NCI-H146 treated with DMSO at 0.1 percent for 48 hours (cell line): ENCODE data around the gene ZCRB1.
A peak's percentile ranks its signal among the peaks of the same experiment; 100 is the strongest.

Source experiments
- DNase-seq: peaks from one replicate; lab custom pipeline; 2025; ENCODE audit not compliant: unreplicated experiment; lab: John Stamatoyannopoulos, UW

ZCRB1 gene

DNA sequence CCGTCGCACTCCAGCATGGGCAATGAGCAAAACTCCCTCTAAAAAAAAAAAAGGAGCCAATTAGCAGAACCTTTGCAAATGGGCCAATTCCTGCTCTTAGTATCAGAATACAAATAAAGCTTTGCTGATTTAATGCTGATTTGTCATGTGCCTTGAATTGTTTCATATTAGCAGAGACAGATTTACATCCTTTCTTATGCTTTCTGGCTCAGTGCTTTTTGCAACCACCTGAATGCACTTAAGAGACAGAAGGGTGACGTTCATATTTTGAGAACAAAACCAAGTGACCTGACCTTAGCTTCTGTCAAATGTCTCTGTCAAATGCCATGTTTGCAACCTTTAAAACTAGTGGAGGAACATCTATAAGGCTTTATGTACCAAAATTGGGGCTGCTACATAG, 44.0 kb downstream of the ZCRB1 start:
- DNase-seq, result no peak

DNA sequence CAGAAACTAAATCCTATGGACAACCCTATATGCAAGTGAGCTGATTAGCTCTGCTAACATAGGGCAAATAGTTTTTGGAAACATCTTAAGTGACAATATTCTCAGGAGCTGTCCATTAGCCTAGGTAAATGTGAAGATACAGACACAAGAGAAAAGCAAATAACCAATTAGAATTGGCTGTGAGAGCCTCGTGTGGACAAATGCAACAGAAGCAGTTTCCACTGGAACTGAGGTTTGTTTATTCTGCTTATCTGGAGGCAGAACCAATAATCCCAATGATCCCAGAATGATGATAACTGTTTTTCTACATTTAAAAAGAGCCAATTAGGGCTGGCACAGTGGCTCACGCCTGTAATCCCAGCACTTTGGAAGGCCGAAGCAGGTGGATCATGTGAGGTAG, 44.6 kb downstream of the ZCRB1 start:
- DNase-seq, result peak; percentile 59

DNA sequence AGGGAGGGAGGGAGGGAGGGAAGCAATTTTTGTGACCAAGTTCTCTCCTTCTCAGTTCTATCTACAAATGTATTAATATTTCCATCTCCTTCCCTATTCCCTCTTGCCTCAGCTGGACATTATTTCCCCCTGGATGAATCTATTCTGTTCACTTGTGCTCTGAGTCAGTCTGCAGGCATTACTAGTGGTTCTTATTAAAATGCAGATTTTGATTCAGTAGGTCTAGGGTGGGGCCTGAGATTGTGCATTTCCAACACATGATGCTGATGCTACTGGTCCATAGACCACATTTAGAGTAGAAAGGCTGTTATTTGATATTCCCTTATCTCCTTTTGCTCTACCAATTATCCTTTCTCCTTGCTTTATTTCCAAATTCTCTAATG, 47.8 kb downstream of the ZCRB1 start:
- no peak for DNase-seq

DNA sequence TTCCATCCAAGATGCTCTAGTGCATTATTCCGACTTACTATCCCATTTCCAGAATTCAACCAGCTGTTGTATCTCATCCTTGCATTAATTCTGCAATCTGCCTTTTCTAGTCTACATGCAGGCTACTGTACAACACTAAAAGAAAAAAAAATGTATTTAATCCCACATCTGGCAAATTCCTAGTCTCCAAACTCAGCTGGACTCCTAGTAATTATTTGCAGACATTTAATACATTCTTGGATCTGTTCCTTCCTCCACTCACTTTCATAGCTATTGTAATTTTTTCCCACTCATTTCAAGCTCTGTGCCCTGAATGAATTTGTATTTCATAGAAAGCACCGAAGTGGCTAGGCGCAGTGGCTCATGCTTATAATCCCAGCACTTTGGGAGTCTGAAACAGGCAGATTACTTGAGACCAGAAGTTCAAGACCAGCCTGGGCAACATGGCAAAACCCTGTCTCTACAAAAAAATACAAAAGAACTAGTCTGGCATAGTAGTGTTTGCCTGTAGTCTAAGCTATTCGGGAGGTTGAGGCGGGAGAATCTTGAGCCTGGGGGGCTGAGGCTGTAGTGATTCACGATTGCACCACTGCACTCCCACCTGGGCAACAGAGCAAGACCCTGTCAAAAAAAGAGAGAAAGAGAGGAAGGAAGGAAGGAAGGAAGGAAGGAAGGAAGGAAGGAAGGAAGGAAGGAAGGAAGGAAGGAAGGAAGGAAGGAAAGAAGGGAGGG, 48.3 kb downstream of the ZCRB1 start:
- no peak for DNase-seq

DNA sequence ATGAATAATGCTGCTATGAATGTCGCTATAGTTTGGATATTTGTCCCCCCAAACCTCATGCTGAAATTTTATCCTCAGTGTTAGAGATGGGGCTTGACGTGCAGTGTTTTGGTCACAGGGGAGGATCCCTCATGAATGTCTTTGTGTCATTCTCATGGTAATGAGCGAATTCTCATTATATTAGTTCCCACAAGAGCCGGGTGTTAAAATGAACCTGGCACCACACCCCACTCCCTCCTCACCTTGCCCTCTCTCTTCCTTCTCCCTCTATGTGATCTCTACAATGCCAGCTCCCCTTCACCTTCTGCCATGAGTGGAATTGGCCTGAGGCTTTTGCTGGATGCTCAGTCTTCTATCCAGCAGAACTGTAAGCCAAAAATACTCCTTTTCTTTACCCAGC, 50.4 kb downstream of the ZCRB1 start:
- DNase-seq, result no peak

DNA sequence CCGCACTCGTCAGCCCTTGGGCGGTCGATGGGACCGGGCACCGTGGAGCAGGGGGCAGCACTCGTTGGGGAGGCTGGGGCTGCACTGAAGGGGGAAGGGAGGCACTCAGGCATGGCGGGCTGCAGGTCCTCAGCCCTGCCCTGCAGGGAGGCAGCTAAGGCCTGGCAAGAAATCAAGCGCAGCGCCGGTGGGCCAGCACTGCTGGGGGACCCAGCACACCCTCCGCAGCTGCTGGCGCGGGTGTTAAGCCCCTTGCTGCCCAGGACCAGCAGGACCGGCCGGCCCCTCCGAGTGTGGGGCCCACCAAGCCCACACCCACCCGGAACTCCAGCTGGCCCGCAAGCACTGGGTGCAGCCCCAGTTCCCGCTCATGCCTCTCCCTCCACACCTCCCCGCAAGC, 52.2 kb downstream of the ZCRB1 start:
- DNase-seq, result no peak

DNA sequence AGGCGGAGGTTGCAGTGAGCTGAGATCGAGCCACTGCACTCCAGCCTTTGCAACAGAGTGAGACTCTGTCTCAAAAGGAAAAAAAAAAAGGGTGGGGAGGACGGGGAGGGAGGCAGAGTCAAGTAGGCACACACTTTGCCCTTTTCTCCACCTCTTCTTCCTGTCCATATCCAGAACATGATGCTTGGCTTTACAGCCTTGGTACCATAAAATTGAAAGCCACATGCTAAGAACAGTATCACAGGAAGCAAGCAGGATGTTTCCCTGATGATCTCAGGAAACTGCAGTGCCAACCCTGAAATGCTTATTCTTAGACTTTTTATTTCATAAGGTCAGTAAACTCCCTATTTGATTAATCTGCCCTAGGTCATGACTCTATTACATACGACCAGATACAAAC, 55.3 kb downstream of the ZCRB1 start:
- no peak for DNase-seq

DNA sequence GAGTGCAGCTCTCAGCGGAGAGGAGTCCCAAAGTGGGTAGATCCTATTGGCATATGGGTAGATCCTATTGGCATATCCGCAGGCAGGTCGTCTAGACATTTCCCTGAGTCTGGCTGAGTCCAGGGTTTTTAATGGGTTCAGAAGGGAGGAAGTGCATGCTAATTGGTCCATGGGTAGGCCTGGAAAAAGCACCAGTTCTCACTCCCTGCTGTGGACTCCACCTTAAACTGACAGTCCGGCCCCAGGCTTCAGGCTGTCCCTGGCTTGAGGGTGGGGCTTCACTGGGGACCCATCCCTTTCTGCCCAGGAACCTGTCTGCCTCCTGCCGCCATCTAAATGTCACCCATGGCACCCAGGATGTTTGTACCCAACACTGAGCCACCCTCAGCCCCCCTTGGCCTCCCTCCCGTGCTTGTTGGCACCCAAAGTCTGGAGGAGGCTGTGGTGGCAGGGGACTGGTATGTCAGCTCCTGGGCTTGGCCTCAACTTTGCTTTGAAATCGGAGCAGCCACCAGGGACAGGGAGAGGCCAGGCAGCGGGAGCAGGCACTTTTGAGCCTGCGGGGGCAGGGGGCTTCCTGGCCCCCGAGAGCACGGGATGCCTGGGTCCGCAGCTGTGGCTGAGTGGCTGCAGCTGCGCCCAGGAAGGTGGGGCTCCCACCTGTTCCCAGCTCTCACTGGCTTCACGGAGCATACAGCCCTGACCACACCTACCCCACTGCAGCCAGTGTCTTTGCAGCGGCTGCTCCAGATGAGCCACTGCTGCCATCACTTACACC, 58.3 kb downstream of the ZCRB1 start:
- no peak for DNase-seq

DNA sequence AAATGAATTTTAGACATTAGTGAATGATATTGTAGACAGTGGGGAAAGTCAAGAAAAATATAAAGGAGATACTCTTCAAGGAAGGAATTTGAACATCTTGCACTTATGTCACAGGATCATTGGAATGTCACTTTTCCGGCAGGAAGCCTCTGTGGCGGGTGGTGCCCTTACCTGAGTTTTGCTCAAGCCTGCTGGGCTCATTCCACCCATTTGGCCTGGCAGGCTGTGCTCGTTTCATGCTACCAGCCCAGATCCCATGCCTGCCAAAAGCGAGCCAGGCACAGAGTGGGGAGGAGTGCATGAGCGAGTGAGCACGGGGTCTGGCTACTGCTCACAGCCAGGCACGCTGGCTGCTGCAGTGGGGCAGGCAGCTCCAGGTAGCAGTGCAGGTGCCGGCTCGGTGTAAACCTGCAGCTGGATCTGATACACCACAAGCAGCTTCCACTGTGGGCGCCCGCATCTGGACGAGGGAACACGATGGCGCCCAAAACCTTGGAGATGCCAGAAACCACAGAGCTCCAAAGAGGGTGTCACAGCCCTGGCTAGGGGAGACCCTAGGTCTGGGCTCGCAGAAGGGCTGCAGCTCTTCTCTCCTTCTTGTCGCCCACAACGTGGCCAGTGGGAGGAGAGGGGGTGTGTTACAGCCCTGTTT, 59.2 kb downstream of the ZCRB1 start:
- no peak for DNase-seq

DNA sequence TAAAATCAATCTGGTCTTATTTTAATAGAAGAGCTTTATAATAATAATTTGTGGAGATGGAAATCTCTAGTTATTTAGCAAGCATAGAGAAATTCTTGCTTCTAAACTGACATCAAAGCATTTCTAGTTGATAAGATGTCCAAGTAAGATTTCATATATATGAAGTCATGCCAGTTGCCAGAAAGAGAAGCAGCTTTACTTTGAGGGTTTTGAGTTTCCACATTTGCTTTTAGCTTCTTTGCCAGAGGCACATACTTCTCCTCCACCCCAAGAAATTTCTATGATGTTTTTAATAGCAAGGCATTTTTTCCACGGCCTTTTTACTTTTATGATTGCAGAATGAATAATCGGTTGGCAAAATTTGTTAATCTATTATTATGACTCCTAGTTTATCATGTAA, 63.6 kb downstream of the ZCRB1 start:
- no peak for DNase-seq
